Mammary epithelial cell (primary cell): ENCODE data around the gene GPHB5.

Experiments
- CTCF ChIP-seq, 2 donors: IDR thresholded peaks in 1 of 2; conservative IDR thresholded peaks in 1 of 2; 2 replicates each; pipeline ENCODE4 v1.5.1; 2011 to 2012; ENCODE audit warnings: inconsistent platforms in 2 of 2, low read length in 2 of 2, mild to moderate bottlenecking in 2 of 2, control low read depth in 1 of 2, low read depth in 1 of 2; ENCODE audit not compliant: insufficient read depth in 1 of 2; ENCODE audit errors: extremely low read depth in 1 of 2
- EZH2 ChIP-seq: IDR thresholded peaks from 2 replicates; pipeline ENCODE4 v1.6.1; 2012; ENCODE audit warnings: low read length, inconsistent platforms, borderline replicate concordance

DNA sequence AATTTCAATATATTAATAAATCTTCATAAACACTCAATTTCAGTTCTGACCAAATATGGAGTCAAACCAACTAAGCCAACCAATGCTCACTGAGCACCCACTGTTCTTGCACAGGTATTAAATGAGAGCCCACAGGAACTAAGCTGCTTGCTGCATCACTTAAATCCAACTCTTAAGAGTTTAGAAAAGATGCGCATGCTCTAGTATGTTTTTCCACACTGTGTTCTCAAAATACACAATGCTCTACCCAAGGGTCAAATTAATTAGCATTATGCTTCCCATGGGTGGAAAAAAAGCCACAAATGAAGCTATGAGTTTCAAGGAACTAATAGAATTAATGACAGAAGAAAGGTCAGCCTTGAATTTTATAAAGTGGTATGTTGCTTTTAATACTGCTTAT is 3.7 kb upstream of the GPHB5 start:
- no peak for TF ChIP-seq CTCF (conservative IDR thresholded peaks at IDR 0.05 in 1 of 2, IDR thresholded peaks at IDR 0.05 in 1 of 2; ENCODE audit: extremely low read depth in 1 of 2, insufficient read depth in 1 of 2, low read depth in 1 of 2, low read length in 2 of 2)
- TF ChIP-seq EZH2, result no peak
